Prostate gland (tissue), 2 donors: Measurements from ENCODE around the gene NFIX.

ENCODE experiments used
- CTCF ChIP-seq, 4 experiments: fragments of 200-600 bp in 2 of 4; fragments of 450-650 bp in 2 of 4; sonication (generic) in 2 of 4; IDR thresholded peaks; 1 replicate in 3 of 4; 2 replicates in 1 of 4; pipeline ENCODE4 v1.5.1; 2016 to 2019; ENCODE audit warnings: antibody characterized with exemption in 4 of 4, mild to moderate bottlenecking in 2 of 4, moderate library complexity in 2 of 4
- POLR2A ChIP-seq: fragments of 450-650 bp; IDR thresholded peaks from one replicate; pipeline ENCODE4 v1.6.1; 2016; ENCODE audit warnings: antibody characterized with exemption, mild to moderate bottlenecking

GRCh38 chr19:12953799-12954611, 41.3 kb upstream of the NFIX start:
- TF ChIP-seq CTCF (IDR thresholded peaks at IDR 0.05) (no peak), POLR2A (no peak)
